AG09309 (cell line): Measurements from ENCODE around the gene PRKN.

Experiments
- DNase-seq: peaks from one replicate; pipeline ENCODE4 v3.0.0-alpha.2; 2010; ENCODE audit warnings: low read depth
- H3K4me3 ChIP-seq: 2 replicates; pipeline ENCODE4 v1.5.1; 2011; ENCODE audit warnings: mild to moderate bottlenecking, low read depth, low read length, moderate library complexity; ENCODE audit not compliant: control insufficient read depth
- TF ChIP-seq, protein P1 (sequence below): IDR thresholded peaks from 2 replicates; pipeline ENCODE4 v1.5.1; 2011; ENCODE audit warnings: mild to moderate bottlenecking, low read depth, low read length, inconsistent platforms; ENCODE audit not compliant: insufficient read depth, control insufficient read depth; ENCODE audit errors: missing control alignments

PRKN gene

GRCh38 chr6:162625846-162626540, 101.6 kb downstream of the PRKN start:
- no peak for DNase-seq
- no peak overlapping the region for H3K4me3 ChIP-seq
- TF ChIP-seq, protein P1, sequence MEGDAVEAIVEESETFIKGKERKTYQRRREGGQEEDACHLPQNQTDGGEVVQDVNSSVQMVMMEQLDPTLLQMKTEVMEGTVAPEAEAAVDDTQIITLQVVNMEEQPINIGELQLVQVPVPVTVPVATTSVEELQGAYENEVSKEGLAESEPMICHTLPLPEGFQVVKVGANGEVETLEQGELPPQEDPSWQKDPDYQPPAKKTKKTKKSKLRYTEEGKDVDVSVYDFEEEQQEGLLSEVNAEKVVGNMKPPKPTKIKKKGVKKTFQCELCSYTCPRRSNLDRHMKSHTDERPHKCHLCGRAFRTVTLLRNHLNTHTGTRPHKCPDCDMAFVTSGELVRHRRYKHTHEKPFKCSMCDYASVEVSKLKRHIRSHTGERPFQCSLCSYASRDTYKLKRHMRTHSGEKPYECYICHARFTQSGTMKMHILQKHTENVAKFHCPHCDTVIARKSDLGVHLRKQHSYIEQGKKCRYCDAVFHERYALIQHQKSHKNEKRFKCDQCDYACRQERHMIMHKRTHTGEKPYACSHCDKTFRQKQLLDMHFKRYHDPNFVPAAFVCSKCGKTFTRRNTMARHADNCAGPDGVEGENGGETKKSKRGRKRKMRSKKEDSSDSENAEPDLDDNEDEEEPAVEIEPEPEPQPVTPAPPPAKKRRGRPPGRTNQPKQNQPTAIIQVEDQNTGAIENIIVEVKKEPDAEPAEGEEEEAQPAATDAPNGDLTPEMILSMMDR: no peak

GRCh38 chr6:162622572-162622971, 105.0 kb downstream of the PRKN start:
- TF ChIP-seq, protein P1: no peak
- DNase-seq: no peak

GRCh38 chr6:162621246-162621645, 106.3 kb downstream of the PRKN start:
- TF ChIP-seq, protein P1: no peak
- no peak for DNase-seq
- H3K4me3 ChIP-seq: no peak overlapping the region

More at GRCh38 chr6:162622572-162622971, 105.0 kb downstream of the PRKN start:
- no peak overlapping the region for H3K4me3 ChIP-seq

- TF ChIP-seq, protein P1: no peak
- no peak overlapping the region for H3K4me3 ChIP-seq
- no peak for DNase-seq
Measured at GRCh38 chr6:162620073-162620472, 107.5 kb downstream of the PRKN start.

GRCh38 chr6:162618448-162619002, 109.0 kb downstream of the PRKN start:
- TF ChIP-seq, protein P1: no peak
- no peak for DNase-seq
- H3K4me3 ChIP-seq: no peak overlapping the region

DNA sequence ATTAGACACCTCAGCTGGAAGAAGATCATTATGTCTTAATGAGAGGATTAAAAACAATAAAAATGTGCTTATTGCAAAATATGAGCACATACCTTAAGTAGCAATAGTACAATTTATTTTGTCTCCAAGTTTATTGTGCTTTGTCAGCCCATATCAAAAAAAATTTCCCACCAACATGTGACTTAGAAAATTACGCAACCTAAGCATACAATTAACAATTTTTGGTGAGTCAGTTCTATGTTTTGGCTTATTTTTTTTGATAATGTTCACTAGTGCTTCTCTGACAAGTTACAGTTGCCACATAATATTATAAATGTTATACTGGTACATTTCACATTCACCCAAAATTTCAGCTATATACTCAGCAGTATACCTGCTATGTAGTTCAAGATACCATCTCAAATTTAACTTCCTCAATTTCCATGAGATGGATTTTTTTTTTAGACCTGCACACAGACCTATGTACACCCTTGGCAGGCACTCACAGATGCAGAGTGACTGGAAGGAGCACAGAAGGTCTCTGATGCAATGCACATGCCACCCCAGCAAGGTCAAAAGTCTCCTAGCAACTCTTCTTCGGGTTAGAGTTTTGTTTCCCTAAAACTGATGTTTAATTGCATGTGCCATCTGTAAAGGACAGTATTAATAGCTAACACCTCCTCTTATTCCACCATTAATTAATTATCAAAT, 112.4 kb downstream of the PRKN start:
- TF ChIP-seq, protein P1: no peak
- no peak for DNase-seq
- H3K4me3 ChIP-seq: no peak overlapping the region
